Omental fat pad (tissue), 4 donors: Measurements from ENCODE around the gene CYFIP1. TPM values are rescaled to one million over a fixed set of nuclear protein-coding genes. Genes with fewer than 3 reads are reported as not detected.

Experiments
- ATAC-seq: fragments of 150-250 bp; one replicate; pipeline ENCODE4 v1.9.1; 2016; ENCODE audit warnings: mild to moderate bottlenecking, moderate library complexity; ENCODE audit not compliant: low FRiP score
- DNase-seq: peaks from one replicate; pipeline ENCODE4 v3.0.0-alpha.2; 2019; ENCODE audit warnings: low spot score
- total RNA-seq, 4 donors: library from RNA; depleted of rRNA; stranded (reverse); fragments of >200 nt; gene quantifications; one replicate each; pipeline ENCODE4 v1.1.0, GENCODE V29; 2016
- TF ChIP-seq, protein P1 (sequence below), 3 donors: fragments of 450-650 bp; IDR thresholded peaks; one replicate each; pipeline ENCODE4 v1.5.1; 2016 to 2017; ENCODE audit warnings: antibody characterized with exemption in 3 of 3, mild to moderate bottlenecking in 3 of 3, moderate library complexity in 2 of 3

CYFIP1 gene
- total RNA-seq, 4 donors from 2014 or later = 86.4 to 129 (median 97.5) TPM

DNA sequence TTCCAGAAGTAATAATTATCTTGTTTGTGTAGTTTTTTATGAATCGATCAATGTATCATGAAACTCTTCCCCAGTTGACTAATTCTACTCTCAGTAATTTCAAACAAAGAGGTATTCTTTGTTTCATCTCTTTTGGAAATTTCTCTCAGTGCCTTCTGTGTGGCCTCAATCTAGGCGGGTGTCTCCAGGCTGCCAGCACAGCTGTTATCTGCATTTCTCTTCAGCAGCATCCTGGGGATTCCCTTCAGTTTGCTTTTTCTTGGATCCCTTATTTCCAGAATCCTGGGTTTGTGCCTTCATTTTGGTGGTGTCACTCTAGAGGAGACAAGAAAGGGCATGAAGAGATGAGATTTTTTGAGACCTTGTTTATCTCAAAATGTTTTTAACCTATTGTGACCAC, 119.0 kb downstream of the CYFIP1 start:
- TF ChIP-seq, protein P1, sequence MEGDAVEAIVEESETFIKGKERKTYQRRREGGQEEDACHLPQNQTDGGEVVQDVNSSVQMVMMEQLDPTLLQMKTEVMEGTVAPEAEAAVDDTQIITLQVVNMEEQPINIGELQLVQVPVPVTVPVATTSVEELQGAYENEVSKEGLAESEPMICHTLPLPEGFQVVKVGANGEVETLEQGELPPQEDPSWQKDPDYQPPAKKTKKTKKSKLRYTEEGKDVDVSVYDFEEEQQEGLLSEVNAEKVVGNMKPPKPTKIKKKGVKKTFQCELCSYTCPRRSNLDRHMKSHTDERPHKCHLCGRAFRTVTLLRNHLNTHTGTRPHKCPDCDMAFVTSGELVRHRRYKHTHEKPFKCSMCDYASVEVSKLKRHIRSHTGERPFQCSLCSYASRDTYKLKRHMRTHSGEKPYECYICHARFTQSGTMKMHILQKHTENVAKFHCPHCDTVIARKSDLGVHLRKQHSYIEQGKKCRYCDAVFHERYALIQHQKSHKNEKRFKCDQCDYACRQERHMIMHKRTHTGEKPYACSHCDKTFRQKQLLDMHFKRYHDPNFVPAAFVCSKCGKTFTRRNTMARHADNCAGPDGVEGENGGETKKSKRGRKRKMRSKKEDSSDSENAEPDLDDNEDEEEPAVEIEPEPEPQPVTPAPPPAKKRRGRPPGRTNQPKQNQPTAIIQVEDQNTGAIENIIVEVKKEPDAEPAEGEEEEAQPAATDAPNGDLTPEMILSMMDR (IDR thresholded peaks at IDR 0.05) = no peak
- no peak for DNase-seq
- no peak for ATAC-seq

DNA sequence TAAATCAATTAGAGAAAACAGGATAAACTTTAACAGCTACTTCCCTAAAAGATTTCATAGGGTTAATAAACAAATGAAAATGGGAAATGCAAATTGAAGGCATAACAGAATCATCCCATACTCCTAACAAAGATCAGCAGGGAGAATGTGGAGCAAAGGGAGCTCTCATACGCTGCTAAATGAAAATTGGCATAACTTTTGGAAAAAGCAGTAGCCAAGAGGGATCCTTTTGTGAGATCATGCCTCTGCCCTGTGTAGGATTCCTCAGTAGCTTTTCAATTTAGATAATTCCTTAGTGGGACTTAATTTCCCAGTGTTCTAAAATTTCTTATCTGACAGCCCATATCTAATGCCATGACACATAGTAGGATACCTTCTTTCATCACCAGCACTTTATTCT, 123.5 kb downstream of the CYFIP1 start:
- DNase-seq (no peak), ATAC-seq (no peak)
- TF ChIP-seq, protein P1 (IDR thresholded peaks at IDR 0.05) = no peak

DNA sequence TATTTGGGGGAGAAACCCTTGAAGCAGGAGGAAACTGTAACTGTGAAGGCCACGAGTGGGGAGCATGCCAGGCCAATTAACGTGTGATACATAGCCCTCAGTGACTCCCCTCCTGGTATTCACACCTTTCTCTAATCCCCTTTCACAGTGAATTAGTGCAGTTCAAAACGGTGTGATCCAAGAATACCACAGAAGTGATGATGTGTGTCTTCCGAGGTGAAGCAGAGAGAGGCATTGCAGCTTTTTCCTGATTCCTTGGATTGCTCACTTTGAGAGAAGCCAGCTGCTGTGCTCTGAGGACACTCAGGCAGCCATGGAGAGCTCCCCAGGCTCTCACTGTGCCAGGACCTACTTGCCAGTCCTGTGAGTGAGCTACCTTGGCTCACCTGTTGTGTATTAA, 124.4 kb downstream of the CYFIP1 start:
- DNase-seq = no peak
- no peak for ATAC-seq
- TF ChIP-seq, protein P1 (IDR thresholded peaks at IDR 0.05) = no peak

DNA sequence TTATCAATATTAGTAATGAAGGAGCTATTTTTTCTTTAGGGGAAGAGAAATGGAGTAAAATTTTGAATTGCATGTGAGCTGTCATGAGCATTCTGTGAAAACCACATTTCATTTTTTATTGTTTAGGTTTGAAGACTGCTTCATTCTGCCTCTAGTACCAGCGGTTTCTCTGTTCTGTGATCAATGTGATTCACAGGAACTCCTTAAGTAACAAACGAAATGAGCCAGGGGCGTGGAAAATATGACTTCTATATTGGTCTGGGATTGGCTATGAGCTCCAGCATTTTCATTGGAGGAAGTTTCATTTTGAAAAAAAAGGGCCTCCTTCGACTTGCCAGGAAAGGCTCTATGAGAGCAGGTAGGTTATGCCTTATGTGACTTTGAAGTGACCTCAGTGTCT, 128.7 kb downstream of the CYFIP1 start:
- DNase-seq (no peak), ATAC-seq (no peak)
- TF ChIP-seq, protein P1 (IDR thresholded peaks at IDR 0.05) = no peak

DNA sequence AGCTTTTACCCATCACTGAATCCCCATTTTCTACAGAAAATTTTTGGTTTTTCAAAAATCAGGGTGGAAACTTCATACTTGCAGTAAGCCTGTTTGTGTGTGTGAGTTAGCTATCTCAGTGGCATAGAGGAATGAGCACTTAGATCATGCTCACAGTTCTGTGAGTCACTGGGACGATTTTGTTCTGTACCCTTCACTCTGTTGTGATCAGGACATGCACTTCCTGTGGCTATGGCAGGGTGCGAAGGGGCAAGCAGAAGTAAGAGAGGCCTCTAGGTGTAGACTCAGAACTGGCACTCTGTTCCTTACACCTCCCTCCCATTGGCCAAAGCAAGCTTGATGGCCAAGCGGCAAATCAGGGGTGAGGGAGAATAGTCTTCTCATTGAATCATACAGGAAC, 130.1 kb downstream of the CYFIP1 start:
- ATAC-seq (no peak), DNase-seq (no peak)

DNA sequence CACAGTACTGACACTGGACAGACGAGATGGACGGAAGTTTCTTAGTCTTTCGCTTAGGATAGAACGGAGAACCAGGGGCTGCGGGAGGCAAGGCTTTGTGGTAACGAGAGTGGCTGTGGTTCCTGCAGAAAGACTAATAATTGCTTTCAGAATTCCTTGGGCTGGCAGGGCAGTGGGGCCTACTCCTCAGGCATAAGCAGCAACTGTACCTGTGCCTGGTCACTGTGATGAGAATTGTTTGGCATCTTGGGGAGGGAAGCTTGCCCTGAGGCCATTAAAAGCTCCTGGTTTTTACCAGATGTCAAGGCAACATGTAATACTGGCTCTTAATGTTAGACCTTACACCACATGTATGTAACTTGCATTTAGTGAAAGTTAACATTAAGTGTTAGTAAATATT, 134.1 kb downstream of the CYFIP1 start:
- TF ChIP-seq, protein P1 (IDR thresholded peaks at IDR 0.05) = no peak
- ATAC-seq (no peak), DNase-seq (no peak)

More for the DNA sequence above, 130.1 kb downstream of the CYFIP1 start:
- TF ChIP-seq, protein P1 (IDR thresholded peaks at IDR 0.05) = no peak

DNA sequence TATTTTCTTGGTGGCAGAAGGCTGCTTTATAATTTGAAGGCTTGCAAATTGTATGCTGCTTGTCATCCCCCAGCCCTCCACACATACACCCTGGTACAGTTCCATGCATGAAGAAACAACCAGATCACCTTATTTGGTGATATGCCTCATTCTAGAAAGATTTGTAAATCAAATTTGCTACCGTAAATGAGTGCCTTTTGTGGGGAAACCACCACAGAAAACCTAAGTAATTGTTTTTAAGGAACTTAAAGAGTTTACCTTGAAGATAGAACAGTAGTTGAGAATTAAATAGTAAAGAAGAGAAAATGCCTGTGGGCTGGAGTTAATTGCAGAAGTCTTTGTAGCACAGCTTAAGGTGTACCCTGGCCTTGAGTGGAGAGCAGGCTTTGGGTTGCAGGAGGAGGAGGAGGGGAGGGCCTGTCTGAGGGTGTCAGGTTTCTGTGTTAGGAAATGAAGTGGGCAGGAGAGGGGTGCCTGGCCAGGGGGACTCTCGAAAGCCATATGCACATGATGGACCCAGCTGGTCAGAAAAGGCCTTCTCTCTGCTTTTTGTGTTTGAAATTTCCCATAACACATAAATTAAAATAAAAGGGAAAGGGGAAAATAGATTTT, 134.8 kb downstream of the CYFIP1 start:
- TF ChIP-seq, protein P1 (IDR thresholded peaks at IDR 0.05) = no peak
- ATAC-seq (no peak), DNase-seq (no peak)
